ENCODE measurements around the gene AGBL4. TPM values are rescaled to one million over a fixed set of nuclear protein-coding genes. Genes with fewer than 3 reads are reported as not detected.

The AGBL4 gene
- total and polyA plus RNA-seq, 2 of the 13 experiments (the other 11 are each of a cell fraction or from before 2014, with no cell fraction given), result not detected

DNA sequence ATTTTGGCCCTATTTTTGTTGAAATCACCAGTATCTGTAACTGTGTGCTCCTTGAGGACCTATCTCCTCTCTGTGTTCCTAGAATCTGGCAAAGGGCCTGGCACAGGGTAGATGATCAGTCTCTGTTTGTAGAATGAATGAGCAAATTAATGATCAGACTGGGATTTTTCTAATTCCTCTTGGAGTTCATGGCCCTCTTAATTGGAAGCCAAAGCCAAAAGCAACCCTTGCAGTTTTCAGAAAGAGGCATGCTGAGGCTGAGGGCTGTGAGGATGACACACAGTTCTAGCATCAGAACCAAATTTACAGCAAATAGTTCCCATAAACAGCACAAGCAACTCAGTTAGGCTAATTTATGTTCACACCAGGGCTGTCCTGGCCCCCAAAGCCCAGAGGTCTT, 1136.0 kb downstream of the AGBL4 start:
- POLR2A ChIA-PET, result no interaction called here

DNA sequence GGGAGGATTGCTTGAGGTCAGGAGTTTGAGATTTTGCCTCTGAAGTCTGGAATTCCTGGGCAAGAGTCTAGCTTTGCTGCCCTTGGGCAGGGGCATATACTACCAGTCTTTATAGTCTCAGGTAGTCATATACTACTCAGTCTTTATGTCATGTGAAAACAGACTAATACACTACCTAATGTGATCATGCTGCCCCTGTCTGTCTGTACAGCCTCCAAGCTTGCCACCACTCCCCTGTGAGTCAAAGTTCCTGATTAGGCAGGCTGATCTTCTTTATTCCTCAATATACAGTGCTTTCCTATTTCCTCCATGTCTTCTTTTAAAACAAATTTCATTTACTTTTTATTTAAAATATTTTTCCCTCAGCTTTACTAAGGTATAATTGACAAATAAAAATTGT, 1141.7 kb downstream of the AGBL4 start:
- Histone ChIP-seq H3K4me2 (ENCODE audit: low read depth, low read length) (no peak overlapping the region), H3K4me3 (replicated peaks in 1 of 3; ENCODE audit: insufficient read depth in 1 of 3, low read depth in 2 of 3, low read length in 3 of 3) (no peak overlapping the region), H2AFZ (ENCODE audit: low read length) (no peak overlapping the region), H3K79me2 (ENCODE audit: insufficient read depth, low read length) (no peaks in the 10 kb centered on the region), H3K4me1 (ENCODE audit: insufficient read depth, low read length) (no peaks in the 10 kb centered on the region), H3K27me3 (ENCODE audit: control insufficient read depth in 1 of 2, insufficient read depth in 2 of 2, low read length in 2 of 2) (no peaks in the 10 kb centered on the region), H3K36me3 (replicated peaks in 1 of 2; ENCODE audit: control insufficient read depth in 1 of 2, insufficient read depth in 2 of 2, low read length in 2 of 2) (no peaks in the 10 kb centered on the region), H3K27ac (ENCODE audit: extremely low read length, insufficient read depth, low read length) (no peak overlapping the region), H4K20me1 (ENCODE audit: insufficient read depth, low read length) (no peaks in the 10 kb centered on the region), H3K9me3 (ENCODE audit: low read length) (no peaks in the 10 kb centered on the region), H3K9ac (ENCODE audit: insufficient read depth, low read depth, low read length) (no peak overlapping the region)
- BruUV-seq (replicated peaks), result no TSS peak
- intact Hi-C loops (cut with micrococcal nuclease; ENCODE audit: unreplicated experiment) (no loop called here), in situ Hi-C loops (cut with HindIII; ENCODE audit: extremely low pct_ligation_motif_present, low pct_unique_long_range_greater_than_20kb) (no loop called here)
- no peak for FAIRE-seq
- ChIA-PET POLR2A (no interaction called here), CTCF (ENCODE audit: low intra/inter-chr PET ratio, low total read pairs) (no interaction called here)
- ATAC-seq, result no peak
- DNase-seq (ENCODE audit: low spot score), result no peak
- TF ChIP-seq, protein P1, sequence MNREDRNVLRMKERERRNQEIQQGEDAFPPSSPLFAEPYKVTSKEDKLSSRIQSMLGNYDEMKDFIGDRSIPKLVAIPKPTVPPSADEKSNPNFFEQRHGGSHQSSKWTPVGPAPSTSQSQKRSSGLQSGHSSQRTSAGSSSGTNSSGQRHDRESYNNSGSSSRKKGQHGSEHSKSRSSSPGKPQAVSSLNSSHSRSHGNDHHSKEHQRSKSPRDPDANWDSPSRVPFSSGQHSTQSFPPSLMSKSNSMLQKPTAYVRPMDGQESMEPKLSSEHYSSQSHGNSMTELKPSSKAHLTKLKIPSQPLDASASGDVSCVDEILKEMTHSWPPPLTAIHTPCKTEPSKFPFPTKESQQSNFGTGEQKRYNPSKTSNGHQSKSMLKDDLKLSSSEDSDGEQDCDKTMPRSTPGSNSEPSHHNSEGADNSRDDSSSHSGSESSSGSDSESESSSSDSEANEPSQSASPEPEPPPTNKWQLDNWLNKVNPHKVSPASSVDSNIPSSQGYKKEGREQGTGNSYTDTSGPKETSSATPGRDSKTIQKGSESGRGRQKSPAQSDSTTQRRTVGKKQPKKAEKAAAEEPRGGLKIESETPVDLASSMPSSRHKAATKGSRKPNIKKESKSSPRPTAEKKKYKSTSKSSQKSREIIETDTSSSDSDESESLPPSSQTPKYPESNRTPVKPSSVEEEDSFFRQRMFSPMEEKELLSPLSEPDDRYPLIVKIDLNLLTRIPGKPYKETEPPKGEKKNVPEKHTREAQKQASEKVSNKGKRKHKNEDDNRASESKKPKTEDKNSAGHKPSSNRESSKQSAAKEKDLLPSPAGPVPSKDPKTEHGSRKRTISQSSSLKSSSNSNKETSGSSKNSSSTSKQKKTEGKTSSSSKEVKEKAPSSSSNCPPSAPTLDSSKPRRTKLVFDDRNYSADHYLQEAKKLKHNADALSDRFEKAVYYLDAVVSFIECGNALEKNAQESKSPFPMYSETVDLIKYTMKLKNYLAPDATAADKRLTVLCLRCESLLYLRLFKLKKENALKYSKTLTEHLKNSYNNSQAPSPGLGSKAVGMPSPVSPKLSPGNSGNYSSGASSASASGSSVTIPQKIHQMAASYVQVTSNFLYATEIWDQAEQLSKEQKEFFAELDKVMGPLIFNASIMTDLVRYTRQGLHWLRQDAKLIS (CRISPR knock-in tag; IDR thresholded peaks at IDR 0.05), result no peak
- TF ChIP-seq SP2 (CRISPR knock-in tag; IDR thresholded peaks at IDR 0.05) (no peak), MAZ (IDR thresholded peaks at IDR 0.05; ENCODE audit: borderline replicate concordance, low read depth, low read length) (no peak), MAZ (CRISPR knock-in tag; IDR thresholded peaks at IDR 0.05; ENCODE audit: low read depth) (no peak), ATAD3A (CRISPR knock-in tag; IDR thresholded peaks at IDR 0.05) (no peak), ZNF567 (CRISPR knock-in tag; IDR thresholded peaks at IDR 0.05; ENCODE audit: borderline replicate concordance) (no peak), MTA3 (CRISPR knock-in tag; IDR thresholded peaks at IDR 0.05) (no peak), MXI1 (IDR thresholded peaks at IDR 0.05; ENCODE audit: borderline replicate concordance, low read depth, low read length) (no peak)

More for the DNA sequence above, 1136.0 kb downstream of the AGBL4 start:
- DNase-seq (ENCODE audit: low spot score) (no peak), FAIRE-seq (no peak), ATAC-seq (no peak)
- H3K79me2 ChIP-seq (ENCODE audit: insufficient read depth, low read length), result no peaks in the 10 kb centered on the region
- H3K27ac ChIP-seq (ENCODE audit: extremely low read length, insufficient read depth, low read length), result no peak overlapping the region
- H2AFZ ChIP-seq (ENCODE audit: low read length), result no peak overlapping the region
- H3K9me3 ChIP-seq (ENCODE audit: low read length), result no peaks in the 10 kb centered on the region
- H4K20me1 ChIP-seq (ENCODE audit: insufficient read depth, low read length), result no peaks in the 10 kb centered on the region
- H3K4me3 ChIP-seq (replicated peaks in 1 of 3; ENCODE audit: insufficient read depth in 1 of 3, low read depth in 2 of 3, low read length in 3 of 3), result no peak overlapping the region
- no peaks in the 10 kb centered on the region for H3K27me3 ChIP-seq (ENCODE audit: control insufficient read depth in 1 of 2, insufficient read depth in 2 of 2, low read length in 2 of 2)
- CTCF ChIA-PET (ENCODE audit: low intra/inter-chr PET ratio, low total read pairs), result no interaction called here
- TF ChIP-seq ZNF703 (CRISPR knock-in tag; IDR thresholded peaks at IDR 0.05; ENCODE audit: borderline replicate concordance) (no peak), ZNF30 (CRISPR knock-in tag; IDR thresholded peaks at IDR 0.05) (no peak), ATF7 (IDR thresholded peaks at IDR 0.05) (no peak), ATF7 (CRISPR knock-in tag; IDR thresholded peaks at IDR 0.05) (no peak), ADNP (CRISPR knock-in tag; IDR thresholded peaks at IDR 0.05) (no peak), RARA (CRISPR knock-in tag; IDR thresholded peaks at IDR 0.05) (no peak), HNRNPLL (IDR thresholded peaks at IDR 0.05; ENCODE audit: low read depth, low read length, poor library complexity, severe bottlenecking) (no peak), ZNF589 (CRISPR knock-in tag; conservative IDR thresholded peaks at IDR 0.05) (no peak), ZNF607 (CRISPR knock-in tag; IDR thresholded peaks at IDR 0.05; ENCODE audit: borderline replicate concordance) (no peak), ZNF3 (CRISPR knock-in tag; IDR thresholded peaks at IDR 0.05) (no peak), ZNF263 (CRISPR knock-in tag; IDR thresholded peaks at IDR 0.05) (no peak)
- TF ChIP-seq, protein P2, sequence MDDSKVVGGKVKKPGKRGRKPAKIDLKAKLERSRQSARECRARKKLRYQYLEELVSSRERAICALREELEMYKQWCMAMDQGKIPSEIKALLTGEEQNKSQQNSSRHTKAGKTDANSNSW (CRISPR knock-in tag; IDR thresholded peaks at IDR 0.05; ENCODE audit: borderline replicate concordance), result no peak
- TF ChIP-seq, protein P3, sequence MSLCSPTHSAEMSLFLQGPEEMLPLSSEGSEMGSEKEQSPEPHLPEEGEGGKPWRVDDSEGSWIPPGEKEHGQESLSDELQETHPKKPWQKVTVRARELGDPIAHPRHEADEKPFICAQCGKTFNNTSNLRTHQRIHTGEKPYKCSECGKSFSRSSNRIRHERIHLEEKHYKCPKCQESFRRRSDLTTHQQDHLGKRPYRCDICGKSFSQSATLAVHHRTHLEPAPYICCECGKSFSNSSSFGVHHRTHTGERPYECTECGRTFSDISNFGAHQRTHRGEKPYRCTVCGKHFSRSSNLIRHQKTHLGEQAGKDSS (CRISPR knock-in tag; IDR thresholded peaks at IDR 0.05; ENCODE audit: borderline replicate concordance, low read depth), result no peak
- intact Hi-C loops (cut with micrococcal nuclease; ENCODE audit: unreplicated experiment) (no loop called here), in situ Hi-C loops (cut with HindIII; ENCODE audit: extremely low pct_ligation_motif_present, low pct_unique_long_range_greater_than_20kb) (no loop called here)
- H3K4me2 ChIP-seq (ENCODE audit: low read depth, low read length), result no peak overlapping the region
- H3K9ac ChIP-seq (ENCODE audit: insufficient read depth, low read depth, low read length), result no peak overlapping the region
- BruUV-seq (replicated peaks), result no TSS peak
- no peaks in the 10 kb centered on the region for H3K4me1 ChIP-seq (ENCODE audit: insufficient read depth, low read length)
- no peaks in the 10 kb centered on the region for H3K36me3 ChIP-seq (replicated peaks in 1 of 2; ENCODE audit: control insufficient read depth in 1 of 2, insufficient read depth in 2 of 2, low read length in 2 of 2)
